Activated CD4-positive, alpha-beta T cell treated with anti-CD3 and anti-CD28 coated beads, Interleukin-2, amount 50 U/mL, for 1 hour (primary cell): ENCODE measurements around the gene EFCAB6.

Experiments used
- DNase-seq: peaks from one replicate; pipeline ENCODE4 v3.0.0-alpha.2; 2020

EFCAB6 gene

GRCh38 chr22:43515411-43515810, 296.7 kb downstream of the EFCAB6 start:
- no peak for DNase-seq

- DNase-seq, result no peak
Measured at GRCh38 chr22:43514476-43515157, 297.5 kb downstream of the EFCAB6 start.

- DNase-seq, result no peak
Measured at GRCh38 chr22:43512279-43512678, 299.8 kb downstream of the EFCAB6 start.

GRCh38 chr22:43511276-43511910, 300.7 kb downstream of the EFCAB6 start:
- DNase-seq, result no peak

- DNase-seq, result no peak
Measured at GRCh38 chr22:43510281-43511070, 301.6 kb downstream of the EFCAB6 start.

- no peak for DNase-seq
Measured at GRCh38 chr22:43509337-43509736, 302.8 kb downstream of the EFCAB6 start.

- DNase-seq, result no peak
Measured at GRCh38 chr22:43508489-43508888, 303.6 kb downstream of the EFCAB6 start.

GRCh38 chr22:43507235-43507634, 304.9 kb downstream of the EFCAB6 start:
- no peak for DNase-seq

- DNase-seq, result no peak
Measured at GRCh38 chr22:43506487-43506886, 305.6 kb downstream of the EFCAB6 start.

- no peak for DNase-seq
Measured at GRCh38 chr22:43505896-43506295, 306.2 kb downstream of the EFCAB6 start.

- no peak for DNase-seq
Measured at GRCh38 chr22:43505423-43505822, 306.7 kb downstream of the EFCAB6 start.

GRCh38 chr22:43504666-43505261, 307.3 kb downstream of the EFCAB6 start:
- DNase-seq, result no peak

GRCh38 chr22:43504068-43504467, 308.0 kb downstream of the EFCAB6 start:
- DNase-seq, result no peak

GRCh38 chr22:43502306-43502874, 309.7 kb downstream of the EFCAB6 start:
- no peak for DNase-seq

- DNase-seq, result no peak
Measured at GRCh38 chr22:43501878-43502277, 310.2 kb downstream of the EFCAB6 start.

- no peak for DNase-seq
Measured at GRCh38 chr22:43500792-43501785, 311.0 kb downstream of the EFCAB6 start.

GRCh38 chr22:43498856-43499253, 313.2 kb downstream of the EFCAB6 start:
- no peak for DNase-seq

GRCh38 chr22:43497956-43498855, 313.9 kb downstream of the EFCAB6 start:
- DNase-seq, result no peak

GRCh38 chr22:43493297-43493696, 318.8 kb downstream of the EFCAB6 start:
- DNase-seq, result no peak

GRCh38 chr22:43491737-43492136, 320.4 kb downstream of the EFCAB6 start:
- no peak for DNase-seq

- no peak for DNase-seq
Measured at GRCh38 chr22:43491177-43491576, 320.9 kb downstream of the EFCAB6 start.
